Upper lobe of left lung (tissue), 6 donors: ENCODE results near the gene CDH12. TPM values are rescaled to one million over a fixed set of nuclear protein-coding genes. Genes with fewer than 3 reads are reported as not detected.
"Not testable (repeated sequence)": the region's sequence is repeated elsewhere in the genome, so short reads cannot be mapped to it uniquely, and the experiment has no call there.

ENCODE experiments used
- ATAC-seq, 2 donors: fragments of 200-7000 bp; cut with Tn5 transposase; one replicate each; pipeline ENCODE4 v1.9.1; 2022; ENCODE audit warnings: mild to moderate bottlenecking in 2 of 2, moderate library complexity in 2 of 2; ENCODE audit not compliant: low FRiP score in 2 of 2
- DNase-seq, 2 donors: peaks; one replicate each; pipeline ENCODE4 v3.0.0-alpha.2; 2019 to 2020
- H3K27ac ChIP-seq, 4 donors: fragments of 200-600 bp; sonication (generic); one replicate each; pipeline ENCODE4 v1.5.1; 2016 to 2019
- H3K27me3 ChIP-seq, 4 donors: fragments of 200-600 bp; sonication (generic); one replicate each; pipeline ENCODE4 v1.5.1; 2017 to 2019
- H3K36me3 ChIP-seq, 4 donors: fragments of 200-600 bp; sonication (generic); one replicate each; pipeline ENCODE4 v1.5.1; 2016 to 2019
- H3K4me1 ChIP-seq, 4 donors: fragments of 200-600 bp; sonication (generic); one replicate each; pipeline ENCODE4 v1.5.1; 2018 to 2019
- H3K4me3 ChIP-seq, 4 donors: fragments of 200-600 bp; sonication (generic); one replicate each; pipeline ENCODE4 v1.5.1; 2017 to 2019; ENCODE audit warnings: mild to moderate bottlenecking in 2 of 4, moderate library complexity in 1 of 4
- H3K9me3 ChIP-seq, 4 donors: fragments of 200-600 bp; sonication (generic); one replicate each; pipeline ENCODE4 v1.5.1; 2018 to 2019
- EP300 ChIP-seq, 4 donors: sonication (generic); formaldehyde crosslinking; IDR thresholded peaks; one replicate each; pipeline ENCODE4 v1.5.1; 2017; ENCODE audit warnings: antibody characterized with exemption in 4 of 4, control low read depth in 2 of 4
- POLR2A ChIP-seq, 4 donors: fragments of 450-650 bp; IDR thresholded peaks; one replicate each; pipeline ENCODE4 v1.5.1; 2016 to 2017; ENCODE audit warnings: antibody characterized with exemption in 4 of 4, mild to moderate bottlenecking in 2 of 4
- POLR2AphosphoS5 ChIP-seq, 2 donors: sonication (generic); formaldehyde crosslinking; IDR thresholded peaks; one replicate each; pipeline ENCODE4 v1.5.1; 2017; ENCODE audit warnings: antibody characterized with exemption in 2 of 2
- WGBS, 2 donors: methylation state at CpG; one replicate each; pipeline ENCODE4 v1.1.5; 2017 to 2018; 5-methylcytosine and 5-hydroxymethylcytosine counted together
- total RNA-seq, 6 donors: library from RNA; depleted of rRNA in 4 of 6; stranded (reverse); fragments of >200 nt in 4 of 6; gene quantifications; one replicate each; pipeline versions ENCODE4 v1.1.0 to v1.2.1, GENCODE V29; 2016 to 2021
- TF ChIP-seq, protein P1 (sequence below), 6 experiments: fragments of 450-650 bp in 4 of 6; fragments of 200-600 bp in 2 of 6; sonication (generic) in 2 of 6; IDR thresholded peaks; one replicate each; pipeline ENCODE4 v1.5.1; 2016 to 2019; ENCODE audit warnings: antibody characterized with exemption in 6 of 6
- donor health status: DM: no; HTN: no; CAD: no; lungs with moderate emphysema.
- donor health status: DM: no; HTN: yes; CAD: no; lungs with severe emphysema.

The CDH12 gene
- total RNA-seq, 6 donors from 2014 or later = 0.10 to 0.49 TPM; not detected in 4

DNA sequence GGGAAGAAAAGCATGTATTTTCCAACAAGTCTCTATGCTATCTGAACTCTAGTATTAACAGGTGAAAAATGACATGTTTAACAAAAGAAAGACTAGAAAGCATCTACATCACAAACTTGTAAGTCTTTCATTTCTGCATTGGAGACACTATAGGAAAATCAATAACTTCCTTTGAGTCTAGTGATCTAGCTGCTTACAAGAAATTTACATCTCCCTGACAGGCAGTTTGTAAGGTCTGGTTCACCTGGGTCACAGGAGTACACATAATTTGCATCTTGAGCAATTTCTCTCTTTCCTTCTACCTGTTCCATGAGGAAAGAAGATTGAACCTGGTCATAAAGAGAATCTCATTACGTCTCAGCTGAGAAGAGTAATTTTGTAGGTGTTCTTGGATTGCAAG is 696.2 kb downstream of the CDH12 start:
- not testable (repeated sequence) for ATAC-seq, H3K36me3 ChIP-seq

DNA sequence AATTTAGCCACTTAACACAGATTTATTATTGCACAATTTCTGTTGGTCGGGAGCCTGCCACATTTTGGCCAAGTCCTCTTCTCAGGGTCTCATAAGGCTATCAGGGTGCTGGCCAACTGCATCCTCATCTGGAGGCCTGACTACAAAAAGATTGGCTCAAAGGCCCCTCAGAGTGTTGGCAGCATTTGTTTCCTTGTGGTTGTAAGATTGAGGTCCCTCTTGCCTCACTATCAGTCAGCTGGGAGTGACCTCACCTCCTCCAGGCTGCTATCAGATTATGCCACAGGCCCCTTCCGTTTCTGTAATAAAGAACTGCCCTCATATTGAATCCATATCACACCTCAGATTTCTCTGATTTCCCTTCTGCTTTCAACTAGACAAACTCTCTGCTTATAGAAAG is 698.4 kb downstream of the CDH12 start:
- not testable (repeated sequence) for H3K9me3 ChIP-seq, H3K27ac ChIP-seq, H3K27me3 ChIP-seq, DNase-seq, H3K36me3 ChIP-seq, H3K4me1 ChIP-seq, H3K4me3 ChIP-seq, ATAC-seq
- WGBS, 2 donors = 42 to 44% methylated on average over 2 of the region's 2 CpGs

More for the DNA sequence above, 696.2 kb downstream of the CDH12 start:
- not testable (repeated sequence) for H3K27me3 ChIP-seq, H3K9me3 ChIP-seq, H3K27ac ChIP-seq, DNase-seq, H3K4me1 ChIP-seq, H3K4me3 ChIP-seq
- WGBS, 2 donors = no CpG with 5 or more reads among the region's 1 CpG

DNA sequence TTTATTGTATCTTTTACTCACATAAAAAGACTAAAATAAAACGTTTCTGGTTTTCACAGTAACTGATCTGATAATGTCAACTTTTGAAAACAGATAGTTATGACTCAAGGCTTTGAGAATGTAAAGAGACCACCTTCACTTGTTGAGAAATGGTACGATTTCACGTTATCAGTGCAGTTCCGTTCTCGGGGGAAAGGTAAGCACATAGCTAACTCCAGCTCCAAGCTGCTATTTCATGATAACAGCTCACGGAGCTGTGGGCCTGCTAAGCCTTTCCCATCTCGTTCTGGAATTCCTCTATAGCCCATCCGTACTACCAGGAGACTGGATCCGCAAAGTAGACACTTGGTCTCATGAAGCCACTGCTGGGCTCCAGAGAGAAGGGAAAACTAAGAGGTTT is 701.3 kb downstream of the CDH12 start:
- 45 to 56% methylated on average over 9 of the region's 9 CpGs for WGBS, 2 donors
- H3K27me3 ChIP-seq, H3K36me3 ChIP-seq, H3K27ac ChIP-seq, DNase-seq, H3K9me3 ChIP-seq, H3K4me1 ChIP-seq, H3K4me3 ChIP-seq, ATAC-seq: not testable (repeated sequence)

DNA sequence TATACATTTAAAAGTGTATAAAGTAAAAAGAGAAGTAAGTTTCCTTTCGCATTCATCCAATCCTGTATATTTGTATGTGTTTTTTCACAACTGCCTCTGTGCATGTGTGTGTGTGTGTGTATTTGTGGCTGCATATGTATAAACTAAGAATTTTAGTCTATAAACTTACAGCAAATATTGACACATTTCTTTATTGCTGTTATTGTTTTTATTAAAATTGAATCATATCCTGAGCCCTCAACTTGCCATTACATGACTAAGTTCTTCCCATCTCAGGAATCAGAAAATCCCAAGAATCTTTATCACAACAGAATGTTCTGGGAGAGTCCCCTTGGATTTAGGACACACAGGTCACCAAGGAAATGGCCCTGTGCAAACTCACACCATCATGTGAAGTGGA is 712.7 kb downstream of the CDH12 start:
- not testable (repeated sequence) for H3K9me3 ChIP-seq, H3K36me3 ChIP-seq, DNase-seq, H3K4me1 ChIP-seq, H3K27ac ChIP-seq, H3K27me3 ChIP-seq, ATAC-seq, H3K4me3 ChIP-seq
- 93% methylated on average over 1 of the region's 1 CpG for WGBS, 2 donors

- 39 to 47% methylated on average over 6 of the region's 6 CpGs for WGBS, 2 donors
- not testable (repeated sequence) for ATAC-seq, H3K27me3 ChIP-seq, H3K36me3 ChIP-seq, H3K27ac ChIP-seq, H3K4me3 ChIP-seq, DNase-seq, H3K9me3 ChIP-seq, H3K4me1 ChIP-seq
Observed at GRCh38 chr5:22139662-22140300, 713.4 kb downstream of the CDH12 start.

DNA sequence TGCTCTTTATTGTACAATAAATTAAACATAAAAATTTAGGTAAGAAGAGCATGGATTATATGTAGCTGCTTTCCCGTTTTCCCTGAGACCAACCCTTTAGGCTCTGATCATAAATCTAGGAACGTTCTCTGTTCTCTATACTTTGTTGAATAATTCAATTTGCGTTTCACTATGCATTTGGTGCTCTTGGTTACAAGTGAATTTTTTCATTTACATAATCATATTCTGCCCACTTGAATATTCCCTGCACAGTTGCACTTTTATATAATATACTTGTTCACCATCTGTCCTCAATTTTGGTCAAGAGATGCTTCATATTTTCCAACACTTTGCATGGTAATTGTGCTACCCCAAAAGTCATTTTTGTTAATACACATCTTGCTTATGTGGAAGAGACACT is 741.8 kb downstream of the CDH12 start:
- TF ChIP-seq, protein P1, sequence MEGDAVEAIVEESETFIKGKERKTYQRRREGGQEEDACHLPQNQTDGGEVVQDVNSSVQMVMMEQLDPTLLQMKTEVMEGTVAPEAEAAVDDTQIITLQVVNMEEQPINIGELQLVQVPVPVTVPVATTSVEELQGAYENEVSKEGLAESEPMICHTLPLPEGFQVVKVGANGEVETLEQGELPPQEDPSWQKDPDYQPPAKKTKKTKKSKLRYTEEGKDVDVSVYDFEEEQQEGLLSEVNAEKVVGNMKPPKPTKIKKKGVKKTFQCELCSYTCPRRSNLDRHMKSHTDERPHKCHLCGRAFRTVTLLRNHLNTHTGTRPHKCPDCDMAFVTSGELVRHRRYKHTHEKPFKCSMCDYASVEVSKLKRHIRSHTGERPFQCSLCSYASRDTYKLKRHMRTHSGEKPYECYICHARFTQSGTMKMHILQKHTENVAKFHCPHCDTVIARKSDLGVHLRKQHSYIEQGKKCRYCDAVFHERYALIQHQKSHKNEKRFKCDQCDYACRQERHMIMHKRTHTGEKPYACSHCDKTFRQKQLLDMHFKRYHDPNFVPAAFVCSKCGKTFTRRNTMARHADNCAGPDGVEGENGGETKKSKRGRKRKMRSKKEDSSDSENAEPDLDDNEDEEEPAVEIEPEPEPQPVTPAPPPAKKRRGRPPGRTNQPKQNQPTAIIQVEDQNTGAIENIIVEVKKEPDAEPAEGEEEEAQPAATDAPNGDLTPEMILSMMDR (IDR thresholded peaks at IDR 0.05) = no peak
- no peak for TF ChIP-seq EP300 (IDR thresholded peaks at IDR 0.05)
- TF ChIP-seq POLR2A (IDR thresholded peaks at IDR 0.05) = no peak
- no peak for TF ChIP-seq POLR2AphosphoS5 (IDR thresholded peaks at IDR 0.05)
- DNase-seq = no peak
- Histone ChIP-seq H3K36me3 (no peaks in the 10 kb centered on the region), H3K4me3 (no peak overlapping the region), H3K27ac (no peak overlapping the region), H3K27me3 (no peaks in the 10 kb centered on the region), H3K9me3 (no peaks in the 10 kb centered on the region), H3K4me1 (no peaks in the 10 kb centered on the region)
- WGBS, 2 donors = 76 to 88% methylated on average over 3 of the region's 3 CpGs
- ATAC-seq = no peak

- Histone ChIP-seq H3K27ac (no peak overlapping the region), H3K4me3 (no peak overlapping the region), H3K4me1 (no peaks in the 10 kb centered on the region), H3K9me3 (no peaks in the 10 kb centered on the region), H3K27me3 (no peaks in the 10 kb centered on the region), H3K36me3 (no peaks in the 10 kb centered on the region)
- TF ChIP-seq, protein P1 (IDR thresholded peaks at IDR 0.05) = no peak
- TF ChIP-seq POLR2AphosphoS5 (IDR thresholded peaks at IDR 0.05) = no peak
- TF ChIP-seq EP300 (IDR thresholded peaks at IDR 0.05) = no peak
- no peak for TF ChIP-seq POLR2A (IDR thresholded peaks at IDR 0.05)
- ATAC-seq (no peak), DNase-seq (no peak)
Observed at GRCh38 chr5:22109315-22109714, 743.8 kb downstream of the CDH12 start.
